CD4-positive, alpha-beta T cell treated with Interleukin-10 for 1 hour (primary cell): ENCODE data around the gene PTCRA.
"Not testable (repeated sequence)": the region's sequence is repeated elsewhere in the genome, so short reads cannot be mapped to it uniquely, and the experiment has no call there.

Source experiments
- DNase-seq: peaks from one replicate; pipeline ENCODE4 v3.0.0-alpha.2; 2020

The PTCRA gene

GRCh38 chr6:42907336-42907735, 8.5 kb upstream of the PTCRA start:
- no peak for DNase-seq

DNA sequence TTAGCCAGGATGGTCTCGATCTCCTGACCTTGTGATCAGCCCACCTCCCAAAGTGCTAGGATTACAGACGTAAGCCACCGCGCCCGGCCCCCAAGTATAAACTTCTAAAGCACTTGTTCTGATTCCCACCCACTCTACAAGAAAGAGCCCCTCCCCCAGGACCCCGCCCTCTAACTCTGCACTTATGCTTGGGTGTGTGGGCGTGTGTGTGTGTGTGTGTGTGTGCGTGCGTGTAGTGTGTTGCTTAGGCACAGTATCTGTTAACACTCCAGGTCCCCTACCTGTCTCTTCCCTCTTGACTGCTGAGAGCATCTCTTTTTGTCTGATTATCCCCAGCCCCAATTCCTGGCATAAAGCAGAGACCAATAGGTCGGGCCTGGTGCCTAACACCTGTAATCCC, 6.0 kb upstream of the PTCRA start:
- DNase-seq: no peak

- DNase-seq: no peak
Measured at GRCh38 chr6:42911171-42912021, 4.5 kb upstream of the PTCRA start.

DNA sequence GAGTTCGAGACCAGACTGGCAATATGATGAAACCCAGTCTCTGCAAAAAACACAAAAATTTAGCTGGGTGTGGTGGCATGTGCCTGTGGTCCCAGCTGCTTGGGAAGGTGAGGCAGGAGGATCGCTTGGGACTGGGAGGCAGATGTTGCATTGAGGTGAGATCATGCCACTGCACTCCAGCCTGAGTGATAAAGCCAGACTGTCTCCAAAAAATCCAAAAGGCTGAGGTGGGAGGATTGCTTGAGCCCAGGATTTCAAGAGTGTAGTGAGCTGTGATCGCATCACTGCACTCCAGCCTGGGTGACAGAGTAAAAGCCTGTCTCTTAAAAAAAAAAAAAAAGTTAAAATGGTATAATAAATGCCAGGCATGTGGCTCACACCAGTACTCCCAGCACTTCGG, 1.3 kb upstream of the PTCRA start:
- no peak for DNase-seq

DNA sequence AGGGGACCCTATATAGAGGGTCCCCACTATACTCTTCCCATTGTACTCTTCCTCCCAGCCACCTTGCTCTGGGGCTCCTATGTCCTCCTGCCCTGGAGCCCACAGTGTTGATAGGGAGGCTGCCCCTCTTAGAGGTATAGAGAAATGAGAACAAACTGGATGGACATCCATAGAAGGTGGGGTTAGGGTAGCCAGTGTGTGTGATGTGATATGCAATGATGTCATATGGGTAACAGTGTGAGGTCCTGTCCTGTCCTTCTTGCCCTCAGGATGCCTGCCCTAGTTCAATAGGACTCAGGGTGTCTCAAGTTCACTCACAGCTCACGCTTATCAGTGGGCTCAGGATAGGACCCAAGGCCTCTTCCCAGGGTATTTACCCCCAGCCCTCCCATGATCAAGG, 435 bp downstream of the PTCRA start:
- DNase-seq: no peak

- no peak for DNase-seq
Measured at GRCh38 chr6:42921801-42922200, 5.9 kb downstream of the PTCRA start.

GRCh38 chr6:42923666-42924065, 7.8 kb downstream of the PTCRA start:
- no peak for DNase-seq

DNA sequence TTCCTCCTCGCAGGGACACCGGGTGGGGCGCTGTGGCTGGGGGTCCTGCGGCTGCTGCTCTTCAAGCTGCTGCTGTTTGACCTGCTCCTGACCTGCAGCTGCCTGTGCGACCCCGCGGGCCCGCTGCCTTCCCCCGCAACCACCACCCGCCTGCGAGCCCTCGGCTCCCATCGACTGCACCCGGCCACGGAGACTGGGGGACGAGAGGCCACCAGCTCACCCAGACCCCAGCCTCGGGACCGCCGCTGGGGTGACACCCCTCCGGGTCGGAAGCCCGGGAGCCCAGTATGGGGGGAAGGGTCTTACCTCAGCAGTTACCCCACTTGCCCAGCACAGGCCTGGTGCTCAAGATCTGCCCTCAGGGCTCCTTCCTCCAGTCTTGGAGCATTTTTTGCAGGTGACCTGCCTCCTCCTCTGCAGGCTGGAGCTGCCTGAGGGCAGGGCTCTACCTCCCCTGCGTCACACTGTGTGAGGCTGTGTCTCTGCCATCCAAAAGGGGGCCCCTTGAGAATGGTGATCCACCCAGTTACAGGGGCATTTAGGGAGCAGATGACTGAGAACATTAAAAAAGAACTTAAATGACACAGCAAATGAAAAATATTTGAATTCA, 9.5 kb downstream of the PTCRA start:
- no peak for DNase-seq

DNA sequence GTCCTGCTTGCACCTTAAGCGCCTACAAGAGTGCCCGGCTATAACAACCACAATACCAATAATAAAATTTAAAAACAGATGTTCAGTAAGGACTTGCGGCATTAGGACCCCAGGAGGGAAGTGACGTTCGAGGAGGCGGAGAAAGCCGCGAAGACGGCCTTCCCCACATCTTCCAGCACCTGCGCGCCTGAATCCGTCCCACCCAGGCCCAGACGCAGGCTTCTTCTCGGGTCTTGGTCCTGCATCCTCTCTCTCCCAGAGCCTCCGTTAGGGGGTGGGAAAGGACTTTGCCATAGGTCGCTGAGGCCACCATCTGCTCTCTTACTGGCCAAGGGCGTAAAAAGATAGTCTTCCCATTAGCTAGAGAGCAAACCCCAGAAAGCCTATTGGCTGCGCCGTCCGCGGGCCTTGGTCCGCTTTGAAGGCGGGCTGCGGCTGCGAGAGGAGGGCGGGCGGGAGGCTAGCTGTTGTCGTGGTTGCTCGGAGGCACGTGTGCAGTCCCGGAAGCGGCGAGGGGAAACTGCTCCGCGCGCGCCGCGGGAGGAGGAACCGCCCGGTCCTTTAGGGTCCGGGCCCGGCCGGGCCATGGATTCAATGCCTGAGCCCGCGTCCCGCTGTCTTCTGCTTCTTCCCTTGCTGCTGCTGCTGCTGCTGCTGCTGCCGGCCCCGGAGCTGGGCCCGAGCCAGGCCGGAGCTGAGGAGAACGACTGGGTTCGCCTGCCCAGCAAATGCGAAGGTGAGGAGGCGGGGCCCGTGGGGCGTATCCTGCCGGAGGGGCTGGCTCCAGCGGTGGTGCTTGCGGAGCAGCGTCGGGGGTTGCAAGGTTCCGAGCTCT, 13.3 kb downstream of the PTCRA start, which contains the start of gene CNPY3:
Gene CNPY3 (plus strand): TSS at position 495 of the 835 bp plus-strand sequence. CDS start 91 bp downstream, at position 586.
- peak; percentile 96 for DNase-seq

GRCh38 chr6:42929821-42930360, 14.0 kb downstream of the PTCRA start:
- DNase-seq: peak; percentile 67

- no peak for DNase-seq
Measured at GRCh38 chr6:42932412-42932811, 16.6 kb downstream of the PTCRA start.

DNA sequence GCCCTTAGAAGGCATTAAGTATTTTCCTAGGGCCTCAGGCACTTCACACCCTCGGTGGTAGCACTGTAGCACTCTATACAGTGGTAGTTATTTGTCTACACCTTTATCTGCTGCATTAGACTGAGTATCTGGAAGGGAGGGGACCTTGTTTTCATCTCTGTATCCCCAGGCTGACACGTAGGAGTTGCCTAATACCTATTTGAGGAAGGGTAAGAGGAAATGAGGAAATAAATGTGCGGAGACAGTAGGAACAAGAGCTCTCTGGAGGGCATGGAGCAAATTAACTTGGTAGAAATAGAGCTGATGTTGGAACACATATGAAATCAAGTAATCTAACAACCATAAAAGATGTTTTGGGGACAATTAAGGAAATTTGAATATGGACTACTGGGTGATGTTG, 17.4 kb downstream of the PTCRA start:
- DNase-seq: no peak

DNA sequence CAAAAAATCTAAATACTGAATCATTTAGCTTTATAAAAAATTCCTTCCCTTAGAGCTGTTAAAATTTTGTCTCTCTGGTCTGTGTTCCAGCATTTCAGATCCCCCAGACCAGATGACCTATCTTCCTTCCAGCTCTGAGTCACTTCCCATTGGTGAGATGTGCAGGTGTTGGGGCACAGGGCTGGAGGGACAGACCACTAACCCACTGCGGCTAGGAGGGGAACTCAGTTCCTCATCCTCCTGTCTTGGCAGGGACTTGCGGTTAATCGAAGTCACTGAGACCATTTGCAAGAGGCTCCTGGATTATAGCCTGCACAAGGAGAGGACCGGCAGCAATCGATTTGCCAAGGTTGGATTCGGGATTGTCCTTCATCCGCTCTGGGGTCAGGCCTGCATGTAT, 19.5 kb downstream of the PTCRA start:
- no peak for DNase-seq

- no peak for DNase-seq
Measured at GRCh38 chr6:42936398-42936797, 20.5 kb downstream of the PTCRA start.

- DNase-seq: no peak
Measured at GRCh38 chr6:42937548-42938427, 21.9 kb downstream of the PTCRA start.

GRCh38 chr6:42938428-42938796, 22.6 kb downstream of the PTCRA start:
- DNase-seq: no peak

- DNase-seq: no peak
Measured at GRCh38 chr6:42938987-42939809, 23.3 kb downstream of the PTCRA start.

DNA sequence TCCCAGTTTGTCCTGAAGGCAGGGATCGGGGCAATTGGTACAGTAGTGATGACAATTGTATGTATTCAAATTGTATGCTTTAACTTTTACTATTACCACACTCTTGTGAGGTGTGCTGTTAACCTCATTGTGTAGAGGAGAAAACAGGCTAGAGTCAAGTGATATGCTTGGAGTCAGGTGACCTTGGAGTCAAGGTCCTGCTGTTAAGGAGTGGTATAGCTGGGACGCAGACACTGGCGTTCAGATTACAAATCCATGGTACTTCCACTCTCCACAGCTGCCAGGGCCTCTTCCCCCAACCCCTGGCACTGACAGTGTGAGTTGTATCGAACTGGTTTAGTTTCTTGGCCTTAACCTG, 23.9 kb downstream of the PTCRA start:
- DNase-seq: no peak

DNA sequence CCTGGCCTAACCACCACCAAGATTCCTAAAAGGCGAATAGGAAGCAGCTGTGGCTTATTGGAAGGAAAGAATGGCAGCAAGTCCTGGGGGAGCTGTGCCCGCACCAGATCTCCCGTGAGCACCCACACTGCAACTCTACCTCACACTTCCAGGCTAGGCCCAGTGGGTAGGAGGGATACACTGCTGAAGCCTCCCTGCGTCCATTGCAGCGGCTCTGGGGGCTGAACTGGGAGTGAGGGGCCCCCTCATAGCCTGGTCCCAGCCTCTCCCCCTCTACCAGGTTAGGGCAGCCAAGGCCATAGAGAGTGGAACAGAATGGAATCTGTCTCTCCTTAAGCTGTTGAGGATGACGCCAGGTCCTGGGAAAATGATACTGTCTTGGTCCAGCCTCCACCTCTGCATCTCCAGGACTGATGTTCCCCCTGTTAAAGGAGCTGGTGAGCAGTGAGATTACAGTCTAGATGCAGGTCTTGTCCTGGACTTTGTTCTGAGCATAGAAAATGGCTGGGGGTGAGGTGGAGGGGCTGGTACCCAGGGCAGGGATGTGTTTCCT, 24.7 kb downstream of the PTCRA start:
- no peak for DNase-seq

DNA sequence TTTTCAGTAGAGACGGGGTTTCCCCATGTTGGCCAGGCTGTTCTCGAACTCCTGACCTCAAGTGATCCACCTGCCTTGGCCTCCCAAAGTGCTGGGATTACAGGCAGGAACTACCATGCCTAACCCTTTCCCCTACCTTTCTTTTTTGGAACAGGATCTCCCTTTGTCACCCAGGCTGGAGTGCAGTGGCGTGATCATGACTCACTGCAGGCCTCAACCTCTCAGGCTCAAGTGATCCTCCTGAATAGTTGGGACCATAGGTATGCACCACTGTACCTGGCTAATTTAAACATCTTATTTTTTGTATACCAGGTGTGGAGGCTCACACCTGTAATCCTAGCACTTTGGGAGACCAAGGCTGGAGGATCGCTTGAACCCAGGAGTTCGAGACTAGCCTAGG, 25.5 kb downstream of the PTCRA start:
- DNase-seq: not testable (repeated sequence)

- DNase-seq: no peak
Measured at GRCh38 chr6:42942444-42942843, 26.6 kb downstream of the PTCRA start.
